ENCODE data around the gene SEPTIN2. TPM values are rescaled to one million over a fixed set of nuclear protein-coding genes. Genes with fewer than 3 reads are reported as not detected.

SEPTIN2 gene
- total RNA-seq, 2 experiments from 2014 or later: 198 to 275 TPM

- ChIA-PET CTCF (ENCODE audit: unreplicated experiment) (no interaction called here), POLR2A (interaction anchor here (0.7 to 1.0 kb wide), 2 partner anchors 27 to 302 kb away, joined by 3 read pairs; no protein-coding TSS in a partner anchor)
- peaks cover 32% of the 10 kb centered on the region for H3K36me3 ChIP-seq (ENCODE audit: insufficient read depth, low read length)
- peaks cover 18% of the 10 kb centered on the region for H3K4me1 ChIP-seq (ENCODE audit: insufficient read depth, low read length, poor library complexity, severe bottlenecking)
- DNase-seq (ENCODE audit: low spot score): no peak
- no peak overlapping the region for H2AFZ ChIP-seq (ENCODE audit: low read length)
- no peak overlapping the region for H3K4me3 ChIP-seq (ENCODE audit: low read depth, low read length, poor library complexity, severe bottlenecking)
- no peaks in the 10 kb centered on the region for H3K9me3 ChIP-seq (ENCODE audit: low read length)
- H3K4me2 ChIP-seq (ENCODE audit: low read length): no peak overlapping the region
- peaks cover 4% of the 10 kb centered on the region; the same call in 1 of the 2 replicates for H4K20me1 ChIP-seq (ENCODE audit: insufficient read depth, low read length)
- intact Hi-C loops (cut with micrococcal nuclease; ENCODE audit: unreplicated experiment): no loop called here
- H3K27ac ChIP-seq (ENCODE audit: low read depth, low read length, poor library complexity, severe bottlenecking): no peak overlapping the region
- BruUV-seq (replicated peaks): no TSS peak
- TF ChIP-seq, protein P1, sequence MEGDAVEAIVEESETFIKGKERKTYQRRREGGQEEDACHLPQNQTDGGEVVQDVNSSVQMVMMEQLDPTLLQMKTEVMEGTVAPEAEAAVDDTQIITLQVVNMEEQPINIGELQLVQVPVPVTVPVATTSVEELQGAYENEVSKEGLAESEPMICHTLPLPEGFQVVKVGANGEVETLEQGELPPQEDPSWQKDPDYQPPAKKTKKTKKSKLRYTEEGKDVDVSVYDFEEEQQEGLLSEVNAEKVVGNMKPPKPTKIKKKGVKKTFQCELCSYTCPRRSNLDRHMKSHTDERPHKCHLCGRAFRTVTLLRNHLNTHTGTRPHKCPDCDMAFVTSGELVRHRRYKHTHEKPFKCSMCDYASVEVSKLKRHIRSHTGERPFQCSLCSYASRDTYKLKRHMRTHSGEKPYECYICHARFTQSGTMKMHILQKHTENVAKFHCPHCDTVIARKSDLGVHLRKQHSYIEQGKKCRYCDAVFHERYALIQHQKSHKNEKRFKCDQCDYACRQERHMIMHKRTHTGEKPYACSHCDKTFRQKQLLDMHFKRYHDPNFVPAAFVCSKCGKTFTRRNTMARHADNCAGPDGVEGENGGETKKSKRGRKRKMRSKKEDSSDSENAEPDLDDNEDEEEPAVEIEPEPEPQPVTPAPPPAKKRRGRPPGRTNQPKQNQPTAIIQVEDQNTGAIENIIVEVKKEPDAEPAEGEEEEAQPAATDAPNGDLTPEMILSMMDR (conservative IDR thresholded peaks at IDR 0.05; ENCODE audit: low read length): no peak
- TF ChIP-seq EZH2phosphoT487 (IDR thresholded peaks at IDR 0.05; ENCODE audit: borderline replicate concordance, low read depth, low read length): no peak
- peaks cover 41% of the 10 kb centered on the region for H3K79me2 ChIP-seq (ENCODE audit: insufficient read depth, low read depth, low read length)
- H3K9me2 ChIP-seq (ENCODE audit: insufficient read depth, low read length): no peaks in the 10 kb centered on the region
Observed at GRCh38 chr2:241288324-241288888, 27.3 kb upstream of the SEPTIN2 start.

DNA sequence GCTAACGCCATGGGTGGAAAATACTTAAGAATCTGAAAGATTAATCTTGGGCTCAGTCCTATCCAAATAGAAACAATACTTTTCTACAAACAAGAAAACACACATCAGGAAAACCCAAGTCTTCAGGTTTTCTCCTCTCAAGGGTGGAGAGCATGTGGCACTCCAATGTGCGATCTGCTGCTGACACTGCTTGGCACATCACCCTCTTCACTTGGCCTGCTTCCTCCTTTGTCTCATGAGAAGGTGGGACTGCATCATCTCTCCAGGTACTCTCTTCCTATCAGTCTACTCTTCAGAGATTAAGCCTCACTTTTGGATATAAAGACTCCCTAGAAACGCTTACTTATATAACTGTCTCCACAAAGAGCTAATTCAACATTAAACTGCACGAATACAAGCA lies 26.7 kb upstream of the SEPTIN2 start:
- Histone ChIP-seq H3K27ac (ENCODE audit: low read depth, low read length, poor library complexity, severe bottlenecking) (no peak overlapping the region), H4K20me1 (ENCODE audit: insufficient read depth, low read length) (peaks cover 4% of the 10 kb centered on the region; the same call in 1 of the 2 replicates), H3K4me3 (ENCODE audit: low read depth, low read length, poor library complexity, severe bottlenecking) (no peak overlapping the region), H3K36me3 (ENCODE audit: insufficient read depth, low read length) (peaks cover 32% of the 10 kb centered on the region), H3K79me2 (ENCODE audit: insufficient read depth, low read depth, low read length) (peaks cover 47% of the 10 kb centered on the region), H3K9me2 (ENCODE audit: insufficient read depth, low read length) (no peaks in the 10 kb centered on the region), H3K4me2 (ENCODE audit: low read length) (no peak overlapping the region), H3K4me1 (ENCODE audit: insufficient read depth, low read length, poor library complexity, severe bottlenecking) (peaks cover 18% of the 10 kb centered on the region), H3K9me3 (ENCODE audit: low read length) (no peaks in the 10 kb centered on the region), H2AFZ (ENCODE audit: low read length) (no peak overlapping the region)
- POLR2A ChIA-PET: interaction anchor here (0.7 to 2.4 kb wide), 5 partner anchors 13 to 303 kb away, joined by 3 to 7 read pairs (median 4); no protein-coding TSS in a partner anchor
- intact Hi-C loops (cut with micrococcal nuclease; ENCODE audit: unreplicated experiment): no loop called here
- DNase-seq (ENCODE audit: low spot score): no peak
- CTCF ChIA-PET (ENCODE audit: unreplicated experiment): no interaction called here
- TF ChIP-seq, protein P1 (conservative IDR thresholded peaks at IDR 0.05; ENCODE audit: low read length): no peak
- no peak for TF ChIP-seq EZH2phosphoT487 (IDR thresholded peaks at IDR 0.05; ENCODE audit: borderline replicate concordance, low read depth, low read length)
- BruUV-seq (replicated peaks): TSS peak; percentile 17

- no peak overlapping the region for H2AFZ ChIP-seq (ENCODE audit: low read length)
- H3K4me2 ChIP-seq (ENCODE audit: low read length): no peak overlapping the region
- peaks cover 18% of the 10 kb centered on the region for H3K4me1 ChIP-seq (ENCODE audit: insufficient read depth, low read length, poor library complexity, severe bottlenecking)
- no peaks in the 10 kb centered on the region for H3K9me3 ChIP-seq (ENCODE audit: low read length)
- ChIA-PET POLR2A (interaction anchor here (0.7 to 2.4 kb wide), 5 partner anchors 13 to 303 kb away, joined by 3 to 7 read pairs (median 4); no protein-coding TSS in a partner anchor), CTCF (ENCODE audit: unreplicated experiment) (no interaction called here)
- H3K27ac ChIP-seq (ENCODE audit: low read depth, low read length, poor library complexity, severe bottlenecking): no peak overlapping the region
- no peak for TF ChIP-seq EZH2phosphoT487 (IDR thresholded peaks at IDR 0.05; ENCODE audit: borderline replicate concordance, low read depth, low read length)
- TF ChIP-seq, protein P1 (conservative IDR thresholded peaks at IDR 0.05; ENCODE audit: low read length): peak; percentile 27; the same call in 1 of the 2 replicates
- DNase-seq (ENCODE audit: low spot score): no peak
- BruUV-seq (replicated peaks): no TSS peak
- H3K36me3 ChIP-seq (ENCODE audit: insufficient read depth, low read length): peaks cover 32% of the 10 kb centered on the region
- peaks cover 51% of the 10 kb centered on the region for H3K79me2 ChIP-seq (ENCODE audit: insufficient read depth, low read depth, low read length)
- no peaks in the 10 kb centered on the region for H3K9me2 ChIP-seq (ENCODE audit: insufficient read depth, low read length)
- intact Hi-C loops (cut with micrococcal nuclease; ENCODE audit: unreplicated experiment): no loop called here
- no peak overlapping the region for H3K4me3 ChIP-seq (ENCODE audit: low read depth, low read length, poor library complexity, severe bottlenecking)
- peaks cover 4% of the 10 kb centered on the region; the same call in 1 of the 2 replicates for H4K20me1 ChIP-seq (ENCODE audit: insufficient read depth, low read length)
Observed at GRCh38 chr2:241289597-241289996, 26.1 kb upstream of the SEPTIN2 start.

Data from OCI-LY7 (cell line).